Left kidney (tissue), 2 donors: ENCODE measurements around the gene CDC73. TPM values are rescaled to one million over a fixed set of nuclear protein-coding genes. Genes with fewer than 3 reads are reported as not detected.
"Not testable (repeated sequence)": the region's sequence is repeated elsewhere in the genome, so short reads cannot be mapped to it uniquely, and the experiment has no call there.

Experiments used
- DNase-seq: peaks from one replicate; pipeline ENCODE4 v3.0.0-alpha.2; 2013
- polyA plus RNA-seq: library from polyadenylated mRNA; unstranded; fragments of 120-200 nt; gene quantifications from one replicate; pipeline ENCODE4 v1.2.1, GENCODE V29; 2013; ENCODE audit not compliant: insufficient read length

CDC73 gene
- polyA plus RNA-seq, 1 donor, result 50.6 TPM

DNA sequence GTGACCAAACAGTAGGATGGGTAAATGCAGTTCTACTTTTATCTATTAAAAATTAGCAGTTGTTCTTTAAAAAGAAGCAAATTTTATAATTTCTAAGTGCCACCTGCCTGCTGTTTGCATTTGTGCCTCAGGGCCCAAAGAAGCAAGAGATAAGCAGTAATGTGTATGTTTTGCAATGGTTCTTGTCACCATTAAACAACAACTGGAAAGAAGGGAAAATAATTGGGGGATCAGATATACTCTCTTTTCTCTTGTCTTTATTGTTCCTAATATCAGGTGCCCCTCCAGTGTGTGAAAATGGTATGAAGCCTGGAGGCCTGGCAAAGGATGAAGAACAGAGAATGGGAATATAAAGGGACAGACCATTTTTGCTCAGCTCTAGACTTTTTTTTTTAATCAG is 55.0 kb downstream of the CDC73 start:
- DNase-seq, result no peak

DNA sequence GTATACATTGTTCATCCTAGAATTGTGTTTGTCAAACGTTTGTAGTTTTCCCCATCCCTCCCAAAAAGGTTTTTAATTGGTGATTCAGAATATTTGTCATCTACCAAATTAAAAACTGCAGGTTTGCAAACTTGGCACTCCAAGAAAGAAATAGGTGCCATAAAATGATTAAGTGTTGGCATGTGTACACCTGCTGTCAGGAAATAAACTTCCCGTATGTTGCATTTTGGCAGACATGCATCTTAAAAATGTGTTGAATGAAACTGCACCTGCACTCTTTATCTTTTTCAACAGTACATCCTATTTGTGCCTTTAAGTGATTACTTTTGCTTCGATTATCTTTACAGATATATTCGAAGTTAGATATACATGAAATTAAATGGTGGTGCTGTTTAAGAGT is 57.3 kb downstream of the CDC73 start:
- DNase-seq, result no peak

- no peak for DNase-seq
Measured at GRCh38 chr1:193181536-193181935, 59.7 kb downstream of the CDC73 start.

GRCh38 chr1:193181985-193182384 is 60.2 kb downstream of the CDC73 start:
- no peak for DNase-seq

GRCh38 chr1:193183019-193183627 is 61.3 kb downstream of the CDC73 start:
- peak; percentile 66 for DNase-seq

GRCh38 chr1:193184776-193185175 is 62.9 kb downstream of the CDC73 start:
- no peak for DNase-seq

- no peak for DNase-seq
Measured at GRCh38 chr1:193185211-193185610, 63.4 kb downstream of the CDC73 start.

DNA sequence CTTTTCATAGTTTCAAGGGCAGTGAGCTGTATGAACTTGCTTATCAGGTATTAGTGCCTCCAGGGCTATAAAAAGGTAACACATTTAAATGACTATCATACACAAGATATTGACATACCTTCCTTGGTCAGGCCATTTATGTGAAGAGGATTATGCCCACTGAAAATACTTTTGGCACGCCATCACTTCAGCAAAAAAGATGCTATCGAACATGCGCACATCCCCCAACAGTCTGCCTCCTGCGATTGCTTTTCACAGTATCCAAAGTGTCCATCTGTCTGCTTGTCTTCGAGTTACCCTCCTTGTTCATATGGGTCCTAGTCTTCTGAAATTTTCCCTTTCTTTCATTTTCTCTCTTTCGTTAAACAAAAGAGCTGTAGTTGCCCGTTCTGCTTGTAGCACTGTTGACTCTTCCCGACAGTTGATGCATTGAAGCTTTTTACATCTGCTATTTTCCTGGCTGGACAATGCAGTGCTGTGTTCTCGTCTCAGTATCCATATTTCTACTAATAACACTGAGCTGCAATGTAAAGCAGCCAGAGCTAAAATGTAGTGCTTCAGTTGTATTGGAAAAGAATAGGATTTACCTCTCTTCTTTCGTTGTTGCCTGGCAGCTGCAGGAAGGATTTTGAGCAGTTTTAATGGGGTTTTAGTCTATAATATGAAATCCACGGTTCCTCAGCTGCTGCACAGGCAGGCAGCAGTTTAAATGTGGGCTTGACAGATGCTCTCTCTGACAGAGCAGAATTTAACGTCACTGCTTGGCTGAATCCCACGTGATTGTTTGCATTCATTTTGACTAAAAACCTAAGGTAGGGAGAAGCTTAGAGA is 64.3 kb downstream of the CDC73 start, which contains the start of gene B3GALT2:
Gene B3GALT2 (minus strand): TSS at position 713 of the 831 bp plus-strand sequence. CDS start 5,051 bp downstream, outside the sequence.
- peak; percentile 70 for DNase-seq

GRCh38 chr1:193187114-193187513 is 65.3 kb downstream of the CDC73 start:
- DNase-seq, result no peak

DNA sequence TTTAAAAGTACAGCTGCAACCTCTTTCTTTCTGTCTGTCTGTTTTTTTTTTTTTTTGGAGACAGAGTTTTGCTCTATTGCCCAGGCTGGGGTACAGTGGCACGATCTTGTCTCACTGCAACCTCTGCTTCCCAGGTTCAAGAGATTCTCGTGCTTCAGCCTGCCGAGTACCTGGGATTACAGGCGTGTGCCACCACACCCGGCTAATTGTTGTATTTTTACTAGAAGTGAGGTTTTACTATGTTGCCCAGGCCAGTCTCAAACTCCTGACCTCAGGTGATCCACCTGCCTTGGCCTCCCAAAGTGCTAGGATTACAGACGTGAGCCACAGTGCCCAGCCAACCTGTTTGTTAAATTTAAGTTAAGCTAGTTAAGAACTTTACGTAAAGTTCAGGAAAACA is 67.1 kb downstream of the CDC73 start:
- DNase-seq, result not testable (repeated sequence)

GRCh38 chr1:193189442-193190095 is 67.7 kb downstream of the CDC73 start:
- DNase-seq, result no peak

GRCh38 chr1:193190096-193190744 is 68.4 kb downstream of the CDC73 start:
- peak; percentile 37 for DNase-seq

GRCh38 chr1:193192586-193192985 is 70.8 kb downstream of the CDC73 start:
- DNase-seq, result no peak

DNA sequence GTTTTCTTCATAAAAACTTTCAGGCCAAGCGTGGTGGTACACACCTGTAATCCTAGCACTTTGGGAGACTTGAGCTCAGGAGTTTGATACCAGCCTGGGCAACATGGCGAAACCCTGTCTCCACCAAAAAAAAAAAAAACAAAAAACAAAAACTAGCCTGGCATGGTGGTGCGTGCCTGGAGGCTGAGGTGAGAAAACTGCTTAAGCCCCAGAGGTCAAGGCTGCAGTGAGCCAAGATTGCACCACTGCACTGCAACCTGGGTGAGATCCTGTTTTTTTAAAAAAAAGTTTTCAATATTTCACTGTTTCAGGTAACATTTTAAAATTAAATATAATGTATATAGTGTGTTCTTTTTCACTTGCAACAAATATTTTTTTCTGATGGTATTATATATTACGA is 78.1 kb downstream of the CDC73 start:
- no peak for DNase-seq

DNA sequence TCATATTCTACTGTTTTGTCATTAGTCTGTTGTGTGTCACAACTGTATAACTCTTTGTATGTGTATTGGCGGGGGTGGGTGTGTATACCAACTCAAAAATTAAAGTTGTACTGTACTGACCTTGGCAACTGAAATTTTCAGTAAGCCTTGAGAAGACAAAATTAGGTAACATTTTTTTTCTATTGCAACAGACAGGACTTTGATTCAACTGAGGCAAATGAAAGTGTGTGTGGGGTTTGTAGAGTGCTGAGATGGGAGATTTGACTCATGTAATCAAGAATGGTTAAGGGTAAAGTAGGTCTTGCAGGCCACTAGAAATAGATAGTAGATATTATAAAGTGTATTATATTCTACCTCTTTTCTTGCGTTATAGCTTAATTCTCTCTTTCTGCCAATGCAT is 79.2 kb downstream of the CDC73 start:
- DNase-seq, result no peak

DNA sequence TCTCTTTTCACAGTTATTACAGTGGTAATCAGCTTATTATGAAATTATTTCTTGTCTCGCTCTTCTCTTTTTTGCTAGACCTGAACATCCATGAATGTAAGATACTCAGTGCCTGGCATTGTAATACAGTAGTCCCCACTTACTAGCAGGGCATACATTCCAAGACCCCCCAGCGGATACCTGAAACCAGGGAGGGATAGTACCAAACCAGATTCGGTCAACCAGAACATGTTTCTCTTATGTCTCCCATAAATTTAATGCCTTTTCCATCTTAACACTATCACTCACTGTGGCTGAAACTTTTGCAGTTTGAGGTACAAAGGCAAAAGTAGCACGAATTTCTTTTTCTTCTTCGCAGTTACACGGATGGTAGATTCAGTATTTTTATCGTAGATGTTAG is 89.2 kb downstream of the CDC73 start:
- DNase-seq, result peak; percentile 59

DNA sequence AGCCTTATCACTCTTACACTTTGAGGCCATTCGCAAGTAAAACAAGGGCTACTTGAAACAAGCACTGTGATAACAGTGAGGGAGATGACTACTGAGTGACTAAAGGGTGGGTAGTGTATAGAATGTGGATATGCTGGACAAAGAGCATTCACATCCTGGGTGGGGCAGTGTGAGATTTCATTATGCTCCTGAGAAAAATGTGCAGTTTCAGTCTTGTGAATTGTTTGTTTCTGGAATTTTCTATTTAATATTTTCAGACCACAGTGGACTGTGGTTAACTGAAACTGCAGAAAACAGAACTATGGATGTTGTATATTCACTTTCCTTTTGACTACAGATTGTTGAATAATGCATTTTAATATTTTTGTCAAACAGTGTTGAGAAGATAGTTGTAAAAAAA is 89.7 kb downstream of the CDC73 start:
- DNase-seq, result no peak

- no peak for DNase-seq
Measured at GRCh38 chr1:193212637-193213036, 90.8 kb downstream of the CDC73 start.

DNA sequence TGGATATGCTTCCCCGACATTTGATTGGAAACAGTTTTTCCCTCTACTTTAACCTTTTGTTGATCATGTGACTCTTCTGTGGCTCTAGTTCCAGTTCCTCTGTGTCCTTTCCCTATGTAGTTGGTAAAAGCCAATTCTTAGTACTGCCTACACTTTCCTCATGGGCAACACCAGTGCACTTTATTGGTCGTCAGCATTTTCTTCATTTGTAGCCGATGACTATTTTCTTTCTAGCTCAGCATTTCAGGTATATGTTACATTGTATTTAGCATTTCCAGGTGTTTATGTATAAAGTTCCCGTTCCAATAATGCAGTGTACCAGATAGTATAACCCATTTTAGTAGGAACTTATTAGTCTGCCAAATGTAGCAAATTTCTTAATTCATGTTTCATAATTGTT is 92.2 kb downstream of the CDC73 start:
- DNase-seq, result no peak

DNA sequence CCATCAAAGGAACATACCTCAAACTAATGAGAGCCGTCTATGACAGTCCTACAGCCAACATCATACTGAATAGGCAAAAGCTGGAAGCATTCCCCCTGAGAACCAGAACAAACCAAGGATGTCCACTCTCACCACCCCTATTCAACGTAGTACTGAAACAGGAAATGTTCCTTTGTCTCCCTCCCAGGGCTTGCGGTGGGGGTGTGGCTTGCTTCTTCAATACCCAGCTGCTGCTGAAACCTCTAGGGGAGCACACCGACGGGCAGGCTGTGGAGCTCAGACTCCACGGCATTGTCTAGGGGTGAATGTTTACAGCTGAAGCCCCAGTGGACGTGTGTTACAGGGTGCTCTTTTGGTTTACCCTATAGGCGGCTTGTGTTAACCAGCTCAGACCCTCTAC is 95.1 kb downstream of the CDC73 start:
- DNase-seq, result no peak

DNA sequence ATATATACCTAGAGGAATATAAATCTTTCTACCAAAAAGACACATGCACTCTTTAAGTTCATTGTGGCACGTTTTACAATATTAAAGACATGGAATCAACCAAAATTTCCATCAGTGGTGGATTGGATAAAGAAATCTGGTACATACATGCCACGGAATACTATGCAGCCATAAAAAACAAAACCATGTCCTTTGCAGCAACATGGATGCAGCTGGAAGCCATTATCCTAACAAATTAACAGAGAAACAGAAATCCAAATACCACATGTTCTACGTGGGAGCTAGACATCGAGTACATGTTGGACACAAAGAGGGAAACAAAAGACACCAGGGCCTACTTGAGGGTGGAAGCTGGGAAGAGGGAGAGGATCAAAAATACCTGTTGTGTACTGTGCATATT is 97.6 kb downstream of the CDC73 start:
- DNase-seq, result no peak

DNA sequence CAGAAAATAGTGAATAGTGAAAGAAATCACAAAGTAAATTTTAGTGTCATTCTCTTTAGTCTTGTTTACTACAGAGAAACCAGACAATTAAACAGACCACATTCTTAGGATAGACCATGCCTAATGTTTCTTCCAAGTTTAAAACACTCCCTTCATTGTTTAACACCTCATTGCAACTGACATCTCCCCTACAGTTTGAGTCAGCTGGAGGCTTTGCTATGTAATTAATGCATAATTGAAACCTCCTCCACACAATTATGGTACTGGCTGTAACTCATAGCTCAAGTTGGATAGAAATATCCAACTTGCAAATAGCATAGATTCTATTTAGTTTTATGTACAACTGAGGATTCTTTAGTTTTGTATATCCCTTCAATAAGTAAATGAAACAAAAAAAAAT is 99.8 kb downstream of the CDC73 start:
- DNase-seq, result no peak
